AG08396 (cell line): Measurements from ENCODE around the gene ANK2.
"Not testable (repeated sequence)": the region's sequence is repeated elsewhere in the genome, so short reads cannot be mapped to it uniquely, and the experiment has no call there.

ENCODE experiments used
- DNase-seq: peaks from one replicate; pipeline ENCODE4 v3.0.0; 2012; ENCODE audit warnings: low spot score, mixed read lengths

ANK2 gene

DNA sequence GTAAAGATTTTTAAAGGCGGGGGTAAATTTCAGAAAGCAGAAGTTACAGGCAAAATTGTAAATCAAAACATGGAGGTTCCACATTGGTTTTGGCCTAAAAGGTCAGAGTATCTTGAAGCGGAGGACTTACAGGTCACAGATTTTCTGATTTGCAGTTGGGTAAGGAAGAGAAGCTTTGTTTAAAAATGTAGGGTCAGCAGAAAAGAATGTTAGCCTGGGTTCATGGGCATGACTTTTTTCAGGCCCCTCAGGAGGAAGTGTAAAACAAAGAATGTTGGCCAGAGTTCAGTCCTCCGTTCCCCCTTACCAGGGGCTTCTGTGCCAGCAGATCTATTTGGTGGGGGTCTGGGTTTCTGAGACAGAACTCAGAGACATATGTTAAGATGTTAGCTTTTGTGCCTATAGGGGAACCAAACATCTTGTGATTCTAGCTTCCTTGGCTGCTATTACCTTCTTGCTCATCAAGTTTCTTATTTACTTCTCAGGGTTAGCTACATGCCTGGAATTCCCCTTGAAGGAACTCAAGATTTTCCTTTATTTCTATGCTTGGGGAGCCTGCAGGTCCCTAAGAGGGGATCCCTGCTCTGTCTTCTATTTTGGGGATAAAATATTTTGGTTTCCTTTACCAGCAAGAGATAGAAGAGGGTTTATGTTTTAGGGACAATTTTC lies 160.3 kb downstream of the ANK2 start:
- DNase-seq, result no peak

DNA sequence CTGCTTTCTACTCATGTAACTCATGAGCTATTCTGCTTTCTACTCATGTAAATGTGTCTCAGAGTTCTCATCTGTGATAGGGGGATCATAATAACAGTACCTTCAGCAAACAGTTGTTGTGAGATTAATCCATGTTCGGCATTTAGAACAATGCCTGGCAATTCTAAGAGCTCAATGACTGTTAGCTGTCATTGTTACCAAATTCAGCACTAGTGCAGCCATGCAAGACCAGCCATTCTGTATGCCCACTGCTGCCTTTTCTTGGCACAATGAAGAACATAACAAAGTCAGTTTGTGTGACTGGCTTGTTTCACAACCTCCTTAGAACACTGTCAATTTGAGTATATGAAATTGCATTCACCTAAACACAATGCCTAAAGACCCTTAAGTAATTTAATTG lies 163.2 kb downstream of the ANK2 start:
- DNase-seq, result no peak

DNA sequence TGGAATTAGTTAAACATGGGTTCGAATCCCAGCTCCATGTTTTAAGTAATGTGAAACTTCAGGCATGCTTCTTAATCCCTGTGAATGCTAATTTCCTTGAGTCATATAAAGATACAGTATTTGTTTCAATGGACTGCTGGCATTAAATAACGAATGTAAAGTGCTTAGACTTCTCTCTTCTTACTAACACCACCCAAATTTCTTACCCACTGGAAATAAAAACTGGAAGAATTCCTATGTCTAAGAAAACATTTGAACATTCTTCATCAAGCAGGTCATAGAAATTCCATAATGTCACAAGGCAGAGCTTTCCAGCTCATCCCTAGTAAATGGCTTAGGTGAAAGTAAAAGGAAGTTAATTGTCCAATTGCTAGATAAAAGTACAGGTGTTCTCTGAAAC lies 172.5 kb downstream of the ANK2 start:
- peak; percentile 11 for DNase-seq

DNA sequence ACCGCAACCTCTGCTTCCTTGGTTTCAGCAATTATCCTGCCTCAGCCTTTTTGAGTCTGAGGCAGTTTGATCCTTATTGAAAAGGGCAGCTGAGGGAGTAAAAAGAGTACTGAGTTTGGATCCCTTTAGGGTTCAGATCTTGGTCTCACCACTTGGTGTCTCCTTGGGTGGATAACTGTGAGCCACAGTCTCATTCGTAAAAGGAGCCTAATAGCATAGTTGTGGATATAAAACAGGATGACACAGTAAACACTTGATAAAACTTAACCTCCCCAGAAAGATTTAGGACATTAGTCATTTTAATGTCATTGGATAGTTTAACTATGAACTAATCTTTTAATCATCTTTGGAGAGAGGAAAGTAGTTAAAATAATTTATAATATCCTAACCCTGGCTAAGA lies 173.0 kb downstream of the ANK2 start:
- peak; percentile 38 for DNase-seq

DNA sequence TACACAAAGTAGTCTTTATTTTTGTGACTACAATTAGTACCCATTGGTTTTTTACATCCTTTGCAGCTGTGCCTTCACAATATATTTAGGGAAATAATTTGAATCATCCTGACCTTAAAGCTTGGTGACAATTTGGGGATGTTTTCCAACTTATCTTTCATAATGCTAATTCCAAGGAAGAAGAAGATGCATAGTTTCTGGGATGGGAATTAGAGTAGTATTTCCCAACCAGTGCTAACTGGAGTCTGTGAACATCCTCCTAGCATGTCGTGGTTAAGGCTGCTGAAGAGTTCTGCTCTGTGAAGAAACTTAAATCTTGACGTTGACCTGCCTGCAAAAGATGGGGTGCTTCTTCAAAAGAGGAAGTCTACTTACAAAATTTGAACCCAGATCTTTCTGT lies 173.5 kb downstream of the ANK2 start:
- DNase-seq, result no peak

DNA sequence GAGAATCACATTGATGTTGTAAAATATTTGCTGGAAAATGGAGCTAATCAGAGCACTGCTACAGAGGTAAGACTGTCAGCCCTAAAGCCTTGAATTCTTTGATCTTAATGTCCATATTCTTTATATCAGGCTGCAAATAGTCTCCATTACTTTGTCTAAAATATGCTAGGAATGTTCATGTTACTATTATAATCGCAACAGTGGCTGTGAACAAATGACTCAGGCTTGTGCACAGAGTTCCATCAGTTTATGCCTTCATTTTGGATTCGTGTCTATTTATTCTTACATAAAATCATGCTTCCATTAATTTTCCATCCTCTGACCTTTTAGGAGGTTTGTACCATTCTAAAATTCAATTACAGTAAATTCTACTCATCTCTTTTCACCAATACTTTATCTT lies 182.7 kb downstream of the ANK2 start:
- no peak for DNase-seq

DNA sequence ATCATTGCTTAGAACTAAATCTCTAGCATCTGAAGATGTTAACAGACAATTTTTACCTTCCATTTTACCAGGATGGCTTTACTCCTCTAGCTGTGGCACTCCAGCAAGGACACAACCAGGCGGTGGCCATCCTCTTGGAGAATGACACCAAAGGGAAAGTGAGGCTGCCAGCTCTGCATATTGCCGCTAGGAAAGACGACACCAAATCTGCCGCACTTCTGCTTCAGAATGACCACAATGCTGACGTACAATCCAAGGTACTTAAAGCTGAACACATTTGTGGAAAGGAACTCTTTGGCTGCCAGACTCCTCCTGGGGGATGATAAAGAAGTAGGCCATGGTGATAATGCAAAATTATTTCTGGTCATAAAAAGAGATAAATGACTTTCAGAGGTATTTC lies 187.5 kb downstream of the ANK2 start:
- DNase-seq, result no peak

DNA sequence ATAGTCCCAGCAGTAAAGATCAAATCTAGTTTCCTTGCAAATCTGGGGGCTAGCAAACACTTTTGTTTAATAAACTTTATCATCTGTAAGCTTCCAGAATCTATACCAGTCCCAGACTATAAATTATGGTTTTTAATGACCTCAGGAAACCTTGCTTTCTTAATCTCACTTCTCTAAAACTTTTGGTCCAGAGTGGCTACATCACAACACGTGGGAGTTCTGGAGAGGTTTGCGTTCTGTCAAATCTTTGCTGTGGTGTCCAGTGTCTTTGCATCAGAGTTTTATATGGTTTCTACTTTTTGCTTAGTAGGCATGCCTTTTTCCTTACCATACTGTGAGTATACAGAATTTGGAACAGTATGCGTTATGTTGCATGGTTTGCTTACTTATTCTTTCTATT lies 193.9 kb downstream of the ANK2 start:
- DNase-seq, result no peak

DNA sequence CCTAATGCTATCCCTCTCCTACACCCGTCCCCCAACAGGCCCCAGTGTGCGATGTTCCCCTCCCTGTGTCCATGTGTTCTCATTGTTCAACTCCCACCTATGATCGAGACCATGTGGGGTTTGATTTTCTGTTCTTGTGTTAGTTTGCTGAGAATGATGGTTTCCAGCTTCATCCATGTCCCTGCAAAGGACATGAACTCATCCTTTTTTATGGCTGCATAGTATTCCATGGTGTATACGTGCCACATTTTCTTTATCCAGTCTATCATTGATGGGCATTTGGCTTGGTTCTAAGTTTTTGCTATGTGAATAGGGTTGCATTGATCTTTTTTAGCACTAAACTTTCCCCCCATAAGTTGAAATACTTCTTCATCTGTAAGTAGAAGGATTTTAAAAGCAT lies 195.3 kb downstream of the ANK2 start:
- not testable (repeated sequence) for DNase-seq

DNA sequence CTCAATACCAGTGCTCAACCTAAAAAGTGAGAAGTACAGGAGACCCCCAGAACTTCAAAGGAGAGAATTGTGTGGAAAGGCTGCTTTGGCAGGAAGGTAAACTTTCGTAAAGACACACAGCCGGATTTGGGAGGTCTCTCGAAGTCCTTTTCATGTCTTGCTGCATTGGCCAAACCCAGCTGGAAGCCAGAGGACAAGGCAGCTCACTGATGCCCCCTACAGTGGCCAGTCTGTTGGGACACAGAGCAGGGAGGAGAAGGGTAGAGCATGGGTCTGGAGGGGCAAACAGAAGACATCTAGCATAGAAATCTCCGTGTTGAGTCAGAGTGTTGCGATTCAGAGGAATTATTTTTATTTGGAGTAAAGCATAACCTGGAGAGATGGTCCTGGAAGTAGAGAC lies 198.9 kb downstream of the ANK2 start:
- no peak for DNase-seq

DNA sequence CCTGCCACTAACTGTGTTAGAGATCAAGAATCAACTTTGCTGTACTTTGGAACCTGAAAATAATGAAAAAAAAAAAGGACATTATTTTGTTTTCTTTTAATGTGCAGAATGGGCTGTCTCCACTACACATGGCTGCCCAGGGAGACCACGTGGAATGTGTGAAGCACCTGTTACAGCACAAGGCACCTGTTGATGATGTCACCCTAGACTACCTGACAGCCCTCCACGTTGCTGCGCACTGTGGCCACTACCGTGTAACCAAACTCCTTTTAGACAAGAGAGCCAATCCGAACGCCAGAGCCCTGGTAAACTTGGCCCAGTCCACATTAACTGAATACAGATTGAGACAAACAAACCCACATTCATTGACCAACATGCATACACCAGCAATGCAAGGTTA lies 206.2 kb downstream of the ANK2 start:
- DNase-seq, result no peak

DNA sequence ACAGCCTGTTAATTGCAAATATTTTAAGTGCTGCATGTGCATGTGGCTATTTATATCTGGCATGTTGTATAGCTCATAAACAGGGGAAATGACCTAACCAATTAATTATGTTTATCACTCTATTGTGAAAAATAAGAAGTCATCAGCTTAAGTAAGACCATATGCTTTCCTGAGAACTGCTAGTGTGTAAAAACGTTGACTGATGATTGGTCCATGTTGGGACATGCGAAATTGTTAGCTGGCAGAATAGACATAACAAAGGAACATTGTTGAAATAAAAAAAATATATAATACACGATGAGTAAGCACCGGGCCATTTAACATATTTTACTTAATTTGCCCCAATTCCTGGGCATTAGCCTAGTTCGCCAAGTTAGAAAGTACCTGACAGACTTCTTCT lies 207.5 kb downstream of the ANK2 start:
- no peak for DNase-seq

DNA sequence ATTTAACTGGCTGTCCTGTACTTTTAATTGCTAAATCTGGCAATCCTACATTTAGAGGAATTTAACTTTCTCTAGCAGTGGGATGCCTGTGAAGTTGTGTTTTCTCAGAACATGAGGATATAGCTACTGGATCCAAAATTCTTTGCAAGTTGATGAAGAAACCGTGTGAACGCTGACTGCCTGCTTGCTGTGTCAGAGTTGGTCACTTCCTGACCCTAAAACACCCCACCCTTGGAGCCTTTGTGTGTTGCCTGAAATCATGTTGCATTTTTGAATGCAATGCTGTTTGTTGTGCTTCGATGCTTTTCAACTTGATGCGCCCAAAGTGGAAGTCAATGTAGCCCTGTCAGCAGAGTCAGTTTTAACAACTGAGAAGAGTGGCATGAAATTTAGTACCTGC lies 211.2 kb downstream of the ANK2 start:
- DNase-seq, result no peak

DNA sequence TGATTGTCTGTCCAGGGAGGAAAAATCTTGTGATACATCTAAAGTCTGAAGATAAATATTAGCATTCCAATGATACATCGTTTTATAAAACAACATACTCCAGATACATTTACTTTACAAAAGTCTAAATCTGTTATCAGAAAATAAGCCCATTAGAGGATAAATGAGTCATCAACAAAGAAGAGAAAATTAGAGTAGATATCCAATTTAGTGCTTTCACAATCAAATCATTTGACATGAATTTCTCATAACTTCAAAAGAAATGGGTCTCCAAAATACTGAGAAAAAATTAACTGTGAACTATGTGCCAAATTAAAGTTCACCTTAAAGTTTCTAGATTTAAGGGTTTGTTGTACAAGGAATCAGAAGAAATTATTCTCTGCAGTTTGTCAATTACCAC lies 213.8 kb downstream of the ANK2 start:
- DNase-seq, result no peak

DNA sequence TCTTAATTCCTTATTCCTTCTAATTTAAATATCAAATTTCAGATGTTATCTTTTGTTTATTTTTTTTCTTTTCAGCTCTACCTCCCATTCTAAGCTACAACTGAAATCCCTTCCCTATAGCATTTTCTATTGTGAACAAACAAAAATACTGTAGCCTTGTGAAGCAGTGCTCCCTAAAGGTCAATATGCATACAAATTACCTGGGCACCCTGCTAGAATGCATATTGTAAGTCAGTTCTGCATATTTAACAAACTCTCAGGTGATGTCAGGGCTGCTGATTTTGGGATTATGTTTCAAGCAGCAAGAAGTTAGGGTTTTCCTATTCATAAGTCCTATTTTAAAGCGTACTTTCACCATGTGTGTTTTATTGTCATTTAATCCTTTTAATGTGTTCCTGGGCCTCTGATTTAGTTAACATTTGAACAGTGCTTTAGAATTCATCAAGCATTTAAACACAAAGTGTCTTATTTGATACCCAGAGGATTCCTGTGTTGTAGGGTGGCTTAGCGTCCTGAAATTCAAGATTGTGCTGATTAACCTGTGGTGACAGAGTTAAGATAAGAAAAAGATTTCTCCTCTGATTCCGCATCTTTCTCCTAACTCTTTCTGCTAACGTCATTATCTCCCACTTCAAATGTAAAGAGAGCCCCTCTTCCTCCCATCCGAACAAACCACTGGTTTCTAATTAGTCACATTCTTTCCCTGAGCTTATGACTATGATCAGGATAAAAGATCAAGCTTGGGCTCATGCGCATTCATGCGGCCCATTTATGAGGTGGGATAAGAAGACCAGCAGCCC lies 221.3 kb downstream of the ANK2 start:
- no peak for DNase-seq

DNA sequence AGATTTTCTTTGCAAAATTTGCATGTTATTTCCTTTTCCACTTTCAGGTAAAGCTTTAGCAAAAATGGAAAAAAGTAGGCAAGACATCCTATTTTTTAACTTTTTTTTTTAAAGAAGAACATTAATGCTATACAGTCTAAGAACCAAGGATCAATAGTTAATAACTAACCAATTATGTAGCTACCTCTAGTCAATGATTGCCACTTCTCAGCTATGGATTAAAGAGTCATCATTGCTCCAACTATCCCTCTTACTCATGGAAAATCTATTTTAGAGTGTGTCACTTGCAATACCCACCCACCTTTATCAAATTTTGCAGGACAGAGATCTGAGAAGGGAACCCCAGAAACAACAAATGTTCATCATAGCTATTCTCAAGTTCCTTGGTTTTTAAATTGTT lies 223.1 kb downstream of the ANK2 start:
- no peak for DNase-seq

DNA sequence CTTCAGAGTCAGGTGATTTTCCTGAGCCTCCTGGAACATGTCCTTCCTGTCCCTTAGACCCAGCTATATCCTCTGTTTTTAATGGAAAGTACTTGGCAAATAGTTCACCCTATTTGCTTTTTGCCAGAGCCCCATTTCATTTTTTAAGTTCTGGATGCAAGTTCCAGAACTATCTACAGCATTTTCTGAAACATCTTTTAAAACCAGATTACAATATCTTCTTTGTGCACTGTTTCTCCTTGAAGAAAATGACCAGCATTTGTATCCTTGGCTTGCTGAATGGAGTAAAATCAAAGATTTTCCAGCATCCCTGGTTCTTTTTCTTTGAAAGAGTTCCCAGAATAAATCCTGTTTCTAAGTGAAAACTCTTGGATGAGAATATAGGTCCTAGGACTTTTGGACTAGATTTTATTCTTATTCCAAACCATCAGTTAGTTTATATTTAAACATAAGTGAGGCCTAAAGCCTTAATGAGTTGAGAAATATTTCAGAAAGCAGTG lies 224.3 kb downstream of the ANK2 start:
- DNase-seq, result no peak

DNA sequence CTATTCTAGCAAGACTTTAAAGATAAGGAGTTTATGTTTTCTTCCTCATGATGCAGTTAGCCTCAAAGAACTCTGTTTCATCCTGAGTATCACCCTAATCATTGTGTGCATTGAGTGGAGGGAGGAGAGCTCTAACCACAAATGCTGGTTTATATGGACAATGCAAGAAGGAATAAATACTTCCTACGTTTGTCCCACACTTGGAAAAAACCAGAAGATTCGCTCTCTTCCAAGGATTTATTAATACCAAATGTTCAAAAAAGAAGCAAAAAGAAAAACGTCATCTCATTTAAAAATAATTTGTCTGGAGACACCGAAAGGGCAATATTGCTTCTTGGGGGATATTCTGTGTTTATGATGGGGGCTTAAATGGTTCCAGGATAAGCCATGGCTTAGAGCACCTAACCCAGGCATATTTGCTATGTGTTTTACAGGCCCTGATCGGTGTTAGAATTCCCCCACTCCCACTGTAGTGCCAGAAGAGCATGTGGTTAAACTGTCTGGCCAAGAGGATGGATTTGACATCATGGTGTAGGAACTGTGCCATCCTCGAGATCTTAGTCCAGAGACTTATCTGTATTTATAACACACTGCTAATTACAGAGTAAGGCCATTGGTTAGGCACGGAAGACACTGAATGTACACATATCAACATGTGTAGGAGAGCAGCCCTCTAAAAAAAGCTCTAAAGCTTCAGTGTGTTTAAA lies 227.2 kb downstream of the ANK2 start:
- DNase-seq, result no peak

DNA sequence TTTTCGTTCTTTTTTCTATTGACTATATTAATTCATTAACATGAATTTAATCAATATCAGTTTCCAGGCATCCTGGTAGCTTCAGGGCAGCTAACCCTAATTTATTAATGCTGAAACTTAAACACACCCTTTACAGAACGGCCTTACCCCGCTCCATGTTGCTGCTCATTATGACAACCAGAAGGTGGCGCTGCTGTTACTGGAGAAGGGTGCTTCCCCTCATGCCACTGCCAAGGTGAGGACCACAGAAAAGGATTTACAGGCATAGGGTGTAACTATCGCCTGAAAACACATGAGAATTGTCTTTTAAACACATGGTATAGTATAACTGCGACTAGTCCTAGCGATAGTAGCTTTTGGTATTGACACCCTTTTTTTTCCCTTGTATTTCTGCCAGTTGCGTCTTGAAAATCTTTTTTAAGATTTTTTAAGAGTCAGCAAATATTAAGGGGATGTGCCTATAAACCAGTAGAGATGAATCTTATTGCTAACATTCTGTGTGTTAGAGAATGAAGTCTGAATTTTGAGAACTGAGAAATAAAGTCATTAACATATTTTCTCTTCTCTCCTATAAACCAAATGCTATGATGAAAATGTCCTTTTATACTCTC lies 229.0 kb downstream of the ANK2 start:
- peak; percentile 75 for DNase-seq

DNA sequence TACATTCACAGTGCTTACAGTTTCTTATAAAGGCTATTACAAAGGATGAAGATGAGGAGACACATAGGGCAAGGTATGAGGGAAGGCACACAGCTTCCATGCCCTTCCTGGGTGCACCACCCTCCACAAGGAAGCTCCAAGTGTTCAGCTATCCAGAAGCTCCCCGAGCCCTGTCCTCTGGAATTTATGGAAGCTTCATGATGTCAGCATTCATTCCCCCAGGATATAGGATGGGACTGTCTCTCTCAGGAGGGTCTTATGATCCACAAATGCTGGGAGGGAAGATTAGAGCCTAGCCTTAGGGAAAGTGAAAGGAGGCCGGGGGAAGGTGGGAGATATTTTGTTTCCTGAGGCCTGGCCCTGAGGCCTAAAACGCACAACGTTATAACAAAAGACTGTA lies 236.0 kb downstream of the ANK2 start:
- DNase-seq, result no peak

DNA sequence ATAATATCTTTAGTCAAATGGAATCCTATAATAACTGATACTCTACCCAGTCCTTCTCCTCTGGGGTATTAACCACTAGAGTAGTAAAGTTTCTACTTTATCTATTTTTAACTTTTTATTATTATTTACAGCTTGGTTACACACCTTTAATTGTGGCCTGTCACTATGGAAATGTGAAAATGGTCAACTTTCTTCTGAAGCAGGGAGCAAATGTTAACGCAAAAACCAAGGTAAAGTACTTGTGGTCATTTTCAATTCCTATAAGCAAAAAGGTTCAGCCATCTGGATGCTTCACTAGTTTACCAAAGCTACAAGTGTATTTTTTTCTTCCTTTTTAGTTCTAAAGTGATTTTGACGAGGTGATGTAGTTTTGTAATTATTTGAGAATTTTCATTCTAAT lies 238.8 kb downstream of the ANK2 start:
- DNase-seq, result no peak

DNA sequence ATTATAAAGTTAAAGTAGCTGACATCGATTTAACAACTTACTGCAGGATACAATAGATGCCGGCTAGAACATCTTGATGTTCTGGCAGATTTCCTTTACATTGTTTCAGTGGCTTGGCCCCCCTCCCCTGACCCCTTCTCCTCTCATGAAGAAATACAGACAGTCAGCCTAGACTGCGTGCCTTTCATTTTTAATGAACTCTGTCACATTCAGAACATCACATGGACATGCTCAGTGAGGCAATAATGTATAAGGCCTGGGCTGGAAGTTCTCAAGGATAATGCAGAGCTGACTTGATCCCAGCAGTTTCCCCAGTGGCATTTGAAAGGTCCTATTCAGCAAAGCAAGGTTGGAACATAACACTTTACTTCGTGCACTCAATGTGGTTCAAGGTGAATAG lies 239.2 kb downstream of the ANK2 start:
- DNase-seq, result no peak

DNA sequence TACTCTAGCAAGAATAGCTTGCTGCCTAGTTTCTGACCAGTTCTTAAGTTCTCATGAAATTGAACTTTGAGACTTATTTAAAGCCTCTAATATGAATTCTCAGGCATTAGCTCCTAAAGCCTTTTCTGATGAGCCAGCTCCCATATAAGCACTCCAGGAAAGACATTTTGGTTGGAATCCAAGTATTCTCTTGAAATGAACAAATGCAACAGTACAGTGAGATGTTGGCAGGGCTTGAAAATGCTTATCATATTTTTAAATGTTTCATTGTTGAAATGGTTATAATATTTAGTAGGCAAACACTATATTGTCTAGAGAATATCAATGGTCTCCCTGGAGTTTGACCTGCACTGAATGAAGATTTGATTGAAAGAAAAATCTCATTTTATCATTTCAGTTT lies 240.3 kb downstream of the ANK2 start:
- DNase-seq, result no peak
